Thyroid gland (tissue), 4 donors: ENCODE measurements around the gene CLEC19A. TPM values are rescaled to one million over a fixed set of nuclear protein-coding genes. Genes with fewer than 3 reads are reported as not detected.
"Not testable (repeated sequence)": the region's sequence is repeated elsewhere in the genome, so short reads cannot be mapped to it uniquely, and the experiment has no call there.

Source experiments
- DNase-seq, 2 donors: peaks; one replicate each; pipeline ENCODE4 v3.0.0-alpha.2; 2019
- H3K27ac ChIP-seq, 3 donors: fragments of 200-600 bp; sonication (generic); 1 replicate in 2 of 3; 2 replicates in 1 of 3; pipeline ENCODE4 v1.5.1; 2016 to 2019; ENCODE audit warnings: mild to moderate bottlenecking in 1 of 3, moderate library complexity in 1 of 3
- H3K27me3 ChIP-seq: fragments of 200-600 bp; sonication (generic); one replicate; pipeline ENCODE4 v1.5.1; 2019
- H3K36me3 ChIP-seq, 2 donors: fragments of 200-600 bp; sonication (generic); one replicate each; pipeline ENCODE4 v1.5.1; 2016 to 2019
- H3K4me1 ChIP-seq, 2 donors: fragments of 200-600 bp; sonication (generic); one replicate each; pipeline ENCODE4 v1.5.1; 2017 to 2019
- H3K4me3 ChIP-seq, 3 donors: fragments of 200-600 bp; sonication (generic); replicated peaks in 1 of 3; 1 replicate in 2 of 3; 2 replicates in 1 of 3; pipeline ENCODE4 v1.5.1; 2016; ENCODE audit warnings: mild to moderate bottlenecking in 1 of 3
- H3K9me3 ChIP-seq: fragments of 200-600 bp; sonication (generic); one replicate; pipeline ENCODE4 v1.5.1; 2017
- POLR2A ChIP-seq, 2 donors: fragments of 450-650 bp; IDR thresholded peaks; one replicate each; pipeline ENCODE4 v1.6.1; 2017; ENCODE audit warnings: antibody characterized with exemption in 2 of 2, mild to moderate bottlenecking in 2 of 2, moderate library complexity in 1 of 2
- WGBS, 2 donors: methylation state at CpG; one replicate each; pipeline ENCODE4 v1.1.5; 2017; 5-methylcytosine and 5-hydroxymethylcytosine counted together
- intact Hi-C: fragments of 100-400 bp; cut with DNase I; formaldehyde crosslinking; loops from one replicate; pipeline ENCODE4 v1.15.1; 2023
- total RNA-seq, 4 donors: library from RNA; depleted of rRNA; stranded (reverse); fragments of >200 nt; gene quantifications; one replicate each; pipeline ENCODE4 v1.2.3, GENCODE V29; 2016
- TF ChIP-seq, protein P1 (sequence below), 6 experiments: fragments of 200-600 bp in 3 of 6; fragments of 450-650 bp in 3 of 6; sonication (generic) in 3 of 6; IDR thresholded peaks; one replicate each; pipeline ENCODE4 v1.5.1; 2016 to 2019; ENCODE audit warnings: antibody characterized with exemption in 6 of 6, mild to moderate bottlenecking in 2 of 6, inconsistent platforms in 1 of 6, moderate library complexity in 1 of 6

Gene CLEC19A
- total RNA-seq, 4 donors from 2014 or later: not detected

DNA sequence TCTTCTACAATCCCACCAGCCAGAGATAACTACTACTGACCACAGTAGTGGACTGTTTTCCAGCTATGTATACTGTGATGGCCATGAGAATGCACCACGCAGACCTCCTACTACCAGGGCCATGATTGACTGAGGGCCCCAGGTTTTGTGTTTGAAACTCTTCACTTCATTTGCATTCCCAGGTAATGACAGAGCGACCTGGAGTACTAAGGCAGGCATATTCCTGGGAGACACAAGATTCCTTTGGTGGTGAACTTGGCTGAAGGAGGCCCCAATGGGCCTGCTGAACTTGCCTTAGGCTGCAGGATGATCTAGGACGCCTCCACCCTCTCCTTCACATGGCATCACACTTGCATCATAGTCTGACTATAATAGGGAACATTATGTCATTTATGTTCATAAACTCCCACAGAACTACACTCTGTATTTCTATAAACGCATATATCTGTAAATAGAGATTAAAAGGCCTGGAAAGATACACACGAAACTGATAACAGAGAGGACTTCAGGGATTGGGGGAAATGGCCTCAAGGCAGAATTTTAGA lies 30.4 kb downstream of the CLEC19A start:
- DNase-seq: no peak
- H3K27ac ChIP-seq: no peak overlapping the region
- no peaks in the 10 kb centered on the region for H3K27me3 ChIP-seq
- no peaks in the 10 kb centered on the region for H3K4me1 ChIP-seq
- no peaks in the 10 kb centered on the region for H3K9me3 ChIP-seq
- H3K36me3 ChIP-seq: no peaks in the 10 kb centered on the region
- 81 to 85% methylated on average over 5 of the region's 5 CpGs for WGBS, 2 donors
- no peak for TF ChIP-seq POLR2A (IDR thresholded peaks at IDR 0.05)
- TF ChIP-seq, protein P1, sequence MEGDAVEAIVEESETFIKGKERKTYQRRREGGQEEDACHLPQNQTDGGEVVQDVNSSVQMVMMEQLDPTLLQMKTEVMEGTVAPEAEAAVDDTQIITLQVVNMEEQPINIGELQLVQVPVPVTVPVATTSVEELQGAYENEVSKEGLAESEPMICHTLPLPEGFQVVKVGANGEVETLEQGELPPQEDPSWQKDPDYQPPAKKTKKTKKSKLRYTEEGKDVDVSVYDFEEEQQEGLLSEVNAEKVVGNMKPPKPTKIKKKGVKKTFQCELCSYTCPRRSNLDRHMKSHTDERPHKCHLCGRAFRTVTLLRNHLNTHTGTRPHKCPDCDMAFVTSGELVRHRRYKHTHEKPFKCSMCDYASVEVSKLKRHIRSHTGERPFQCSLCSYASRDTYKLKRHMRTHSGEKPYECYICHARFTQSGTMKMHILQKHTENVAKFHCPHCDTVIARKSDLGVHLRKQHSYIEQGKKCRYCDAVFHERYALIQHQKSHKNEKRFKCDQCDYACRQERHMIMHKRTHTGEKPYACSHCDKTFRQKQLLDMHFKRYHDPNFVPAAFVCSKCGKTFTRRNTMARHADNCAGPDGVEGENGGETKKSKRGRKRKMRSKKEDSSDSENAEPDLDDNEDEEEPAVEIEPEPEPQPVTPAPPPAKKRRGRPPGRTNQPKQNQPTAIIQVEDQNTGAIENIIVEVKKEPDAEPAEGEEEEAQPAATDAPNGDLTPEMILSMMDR (IDR thresholded peaks at IDR 0.05): no peak
- no peak overlapping the region for H3K4me3 ChIP-seq
- intact Hi-C loops: no loop called here

DNA sequence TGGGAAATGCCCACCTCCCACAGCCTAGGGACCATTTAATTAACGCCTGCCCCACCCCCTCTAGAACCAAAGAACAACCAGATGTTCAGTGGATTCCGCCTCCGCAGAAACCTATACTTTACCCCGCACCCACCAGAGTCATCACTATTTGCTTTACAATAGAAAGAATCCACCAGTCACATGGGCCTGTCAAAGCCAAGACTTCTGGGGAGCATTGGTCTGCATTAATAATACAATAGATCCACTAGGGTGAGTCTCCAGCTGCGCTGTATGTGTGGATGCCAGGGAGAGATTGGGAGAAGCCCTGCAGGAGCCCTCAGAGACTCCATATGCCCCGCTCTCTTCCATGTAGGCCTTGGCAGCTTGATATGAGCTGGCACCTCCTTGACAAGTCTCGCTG lies 31.3 kb downstream of the CLEC19A start:
- intact Hi-C loops: no loop called here
- Histone ChIP-seq H3K36me3 (no peaks in the 10 kb centered on the region), H3K27ac (no peak overlapping the region), H3K4me1 (no peaks in the 10 kb centered on the region), H3K27me3 (no peaks in the 10 kb centered on the region), H3K9me3 (no peaks in the 10 kb centered on the region), H3K4me3 (no peak overlapping the region)
- no peak for DNase-seq
- TF ChIP-seq POLR2A (IDR thresholded peaks at IDR 0.05): no peak
- TF ChIP-seq, protein P1 (IDR thresholded peaks at IDR 0.05): no peak
- 62 to 68% methylated on average over 7 of the region's 7 CpGs for WGBS, 2 donors

DNA sequence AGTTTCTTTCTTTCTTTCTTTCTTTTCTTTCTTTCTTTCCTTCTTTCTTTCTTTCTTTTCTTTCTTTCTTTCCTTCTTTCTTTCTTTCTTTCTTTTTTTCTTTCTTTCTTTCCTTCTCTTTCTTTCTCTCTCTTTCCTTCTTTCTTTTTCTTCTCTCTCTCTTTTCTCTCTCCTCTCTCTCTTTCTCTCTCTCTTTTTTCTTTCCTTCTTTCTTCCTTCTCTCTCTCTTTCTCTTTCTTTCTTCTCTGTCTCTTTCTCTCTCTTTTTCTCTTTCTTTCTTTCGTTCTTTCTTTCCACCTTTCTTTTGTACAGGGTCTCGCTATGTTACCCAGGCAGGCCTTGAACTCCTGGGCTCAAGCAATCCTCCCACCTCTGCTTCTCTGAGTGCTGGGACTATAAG lies 35.7 kb downstream of the CLEC19A start:
- H3K36me3 ChIP-seq, H3K9me3 ChIP-seq, H3K27me3 ChIP-seq, H3K27ac ChIP-seq, intact Hi-C loops, DNase-seq, H3K4me1 ChIP-seq, H3K4me3 ChIP-seq: not testable (repeated sequence)
- WGBS, 2 donors: 91 to 93% methylated on average over 2 of the region's 2 CpGs

DNA sequence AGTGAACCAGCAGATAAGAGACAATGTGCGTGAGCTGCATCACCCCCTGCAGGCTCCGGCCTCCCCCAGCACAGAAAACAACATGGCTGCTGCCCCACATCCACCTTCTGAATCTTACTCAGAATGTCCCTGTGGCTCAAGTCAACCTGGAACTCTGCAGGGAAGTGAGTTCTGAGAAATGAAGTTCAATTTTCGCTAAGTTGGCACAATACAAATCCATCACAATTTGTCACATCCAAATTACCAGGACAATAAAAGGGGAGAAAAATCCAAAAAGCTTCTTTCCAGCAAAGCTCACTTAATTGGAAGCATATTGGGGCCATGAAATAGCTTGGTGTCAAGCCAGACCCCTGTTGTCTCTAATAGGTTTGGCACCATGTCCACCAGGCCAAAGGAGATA lies 38.1 kb downstream of the CLEC19A start:
- H3K4me3 ChIP-seq: no peak overlapping the region
- TF ChIP-seq, protein P1 (IDR thresholded peaks at IDR 0.05): no peak
- no peak for TF ChIP-seq POLR2A (IDR thresholded peaks at IDR 0.05)

DNA sequence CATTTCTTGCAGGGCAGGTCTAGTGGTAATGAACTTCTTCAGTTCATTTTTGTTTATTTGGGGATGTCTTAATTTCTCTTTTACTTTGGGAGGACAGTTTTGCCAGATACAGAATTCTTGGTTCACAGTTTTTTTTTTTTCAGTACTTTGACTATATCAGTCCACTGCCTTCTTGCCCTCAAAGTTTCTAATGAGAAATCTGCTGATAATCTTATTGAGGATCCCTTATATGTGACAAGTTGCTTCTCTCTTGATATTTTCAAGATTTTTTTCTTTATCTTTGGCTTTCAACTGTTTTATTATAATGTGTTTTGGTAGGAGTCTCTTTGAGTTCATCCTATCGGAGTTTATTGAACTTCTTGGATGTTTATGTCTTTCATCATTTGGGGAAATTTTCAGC lies 42.8 kb downstream of the CLEC19A start:
- Histone ChIP-seq H3K4me3 (no peak overlapping the region), H3K36me3 (no peaks in the 10 kb centered on the region), H3K9me3 (no peaks in the 10 kb centered on the region), H3K4me1 (no peaks in the 10 kb centered on the region), H3K27me3 (no peaks in the 10 kb centered on the region), H3K27ac (no peak overlapping the region)
- no peak for DNase-seq
- TF ChIP-seq, protein P1 (IDR thresholded peaks at IDR 0.05): no peak
- TF ChIP-seq POLR2A (IDR thresholded peaks at IDR 0.05): no peak
- intact Hi-C loops: no loop called here
- WGBS, 2 donors: 91 to 93% methylated on average over 1 of the region's 1 CpG

More for the DNA sequence above, 38.1 kb downstream of the CLEC19A start:
- H3K27me3 ChIP-seq: no peaks in the 10 kb centered on the region
- no peaks in the 10 kb centered on the region for H3K4me1 ChIP-seq
- H3K27ac ChIP-seq: no peak overlapping the region
- intact Hi-C loops: no loop called here
- DNase-seq: no peak
- H3K9me3 ChIP-seq: no peaks in the 10 kb centered on the region
- WGBS, 2 donors: 83 to 85% methylated on average over 3 of the region's 3 CpGs
- H3K36me3 ChIP-seq: no peaks in the 10 kb centered on the region

DNA sequence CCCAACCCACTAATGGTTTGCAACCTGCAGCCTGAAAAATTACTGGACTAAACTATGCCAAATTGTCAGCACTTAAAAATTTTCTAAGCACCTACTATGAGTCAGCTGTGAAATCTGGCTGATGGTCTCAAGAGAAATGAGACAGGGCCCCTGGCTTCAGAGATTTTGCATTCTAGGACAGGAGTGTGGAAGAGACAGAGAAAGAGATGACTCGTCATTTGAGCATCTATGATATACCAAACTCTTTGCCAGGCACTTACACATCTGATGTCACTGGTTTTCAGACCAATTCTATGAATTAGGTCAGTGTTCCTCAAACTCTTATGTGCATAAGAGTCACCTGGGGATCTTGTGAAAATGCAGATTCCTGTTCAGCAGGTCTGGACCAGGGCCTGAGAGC lies 44.4 kb downstream of the CLEC19A start:
- intact Hi-C loops: no loop called here
- TF ChIP-seq, protein P1 (IDR thresholded peaks at IDR 0.05): no peak
- no peak for TF ChIP-seq POLR2A (IDR thresholded peaks at IDR 0.05)
- H3K9me3 ChIP-seq: no peaks in the 10 kb centered on the region
- no peaks in the 10 kb centered on the region for H3K36me3 ChIP-seq
- no peaks in the 10 kb centered on the region for H3K4me1 ChIP-seq
- no peak overlapping the region for H3K27ac ChIP-seq
- H3K4me3 ChIP-seq: no peak overlapping the region
- WGBS, 2 donors: 94% methylated on average over 1 of the region's 1 CpG
- no peaks in the 10 kb centered on the region for H3K27me3 ChIP-seq
- no peak for DNase-seq
